PFSK-1 (cell line): ENCODE data around the gene KMT2E.

Experiments
- FOXP2 ChIP-seq: optimal IDR thresholded peaks from 2 replicates; pipeline ENCODE3; 2011; ENCODE audit warnings: borderline replicate concordance, control low read depth, inconsistent platforms; ENCODE audit not compliant: insufficient read depth; ENCODE audit errors: extremely low read length, extremely low read depth
- POLR2AphosphoS5 ChIP-seq: IDR thresholded peaks from 2 replicates; pipeline ENCODE4 v1.6.1; 2012; ENCODE audit warnings: low read depth, mild to moderate bottlenecking, control low read depth, low read length, moderate library complexity
- REST ChIP-seq, 2 experiments: IDR thresholded peaks; 2 replicates each; pipeline versions ENCODE4 v1.6.1 to v1.8.0; 2011 to 2012; ENCODE audit warnings: low read depth in 2 of 2, low read length in 2 of 2, control low read depth in 1 of 2, inconsistent platforms in 1 of 2, mild to moderate bottlenecking in 1 of 2, moderate library complexity in 1 of 2; ENCODE audit not compliant: insufficient read depth in 1 of 2
- SIN3A ChIP-seq: IDR thresholded peaks from 2 replicates; pipeline ENCODE4 v1.6.1; 2012; ENCODE audit warnings: mild to moderate bottlenecking, low read length, moderate library complexity, borderline replicate concordance; ENCODE audit not compliant: insufficient read depth
- TAF1 ChIP-seq: IDR thresholded peaks from 2 replicates; pipeline ENCODE4 v1.6.1; 2012; ENCODE audit warnings: low read length, control low read depth, borderline replicate concordance; ENCODE audit not compliant: insufficient read depth

The KMT2E gene

GRCh38 chr7:105065104-105065503, 51.1 kb downstream of the KMT2E start:
- TF ChIP-seq POLR2AphosphoS5 (no peak), TAF1 (no peak), FOXP2 (no peak), REST (IDR thresholded peaks at IDR 0.05; ENCODE audit: insufficient read depth in 1 of 2, low read depth in 2 of 2, low read length in 2 of 2) (no peak), SIN3A (no peak)

- TF ChIP-seq POLR2AphosphoS5 (no peak), REST (IDR thresholded peaks at IDR 0.05; ENCODE audit: insufficient read depth in 1 of 2, low read depth in 2 of 2, low read length in 2 of 2) (no peak), FOXP2 (no peak), TAF1 (no peak), SIN3A (no peak)
These were observed 53.7 kb downstream of the KMT2E start for GRCh38 chr7:105067691-105068090.

- TF ChIP-seq REST (IDR thresholded peaks at IDR 0.05; ENCODE audit: insufficient read depth in 1 of 2, low read depth in 2 of 2, low read length in 2 of 2) (no peak), TAF1 (no peak), SIN3A (no peak), FOXP2 (no peak), POLR2AphosphoS5 (no peak)
These were observed 54.9 kb downstream of the KMT2E start for GRCh38 chr7:105068886-105069285.

- no peak for TF ChIP-seq REST (IDR thresholded peaks at IDR 0.05; ENCODE audit: insufficient read depth in 1 of 2, low read depth in 2 of 2, low read length in 2 of 2)
- no peak for TF ChIP-seq POLR2AphosphoS5
- TF ChIP-seq FOXP2, result no peak
- TF ChIP-seq SIN3A, result no peak
- TF ChIP-seq TAF1, result no peak
These were observed 59.1 kb downstream of the KMT2E start for GRCh38 chr7:105073143-105073542.

GRCh38 chr7:105079348-105079747, 65.3 kb downstream of the KMT2E start:
- TF ChIP-seq POLR2AphosphoS5 (no peak), REST (IDR thresholded peaks at IDR 0.05; ENCODE audit: insufficient read depth in 1 of 2, low read depth in 2 of 2, low read length in 2 of 2) (no peak), SIN3A (no peak), TAF1 (no peak), FOXP2 (no peak)
